ENCODE results near the gene TNK2.

Gene TNK2

GRCh38 chr3:195853036-195853435, 55.3 kb downstream of the TNK2 start:
- no peaks in the 10 kb centered on the region for H3K9me3 Mint-ChIP-seq
- no peak overlapping the region for H3K27ac Mint-ChIP-seq
- no peaks in the 10 kb centered on the region for H3K36me3 Mint-ChIP-seq (ENCODE audit: low read depth)
- no peak for TF ChIP-seq CTCF (IDR thresholded peaks at IDR 0.05)
- no peak for DNase-seq
- H3K4me3 Mint-ChIP-seq, result no peak overlapping the region
- peaks cover 32% of the 10 kb centered on the region for H3K4me1 Mint-ChIP-seq
- peaks cover 11% of the 10 kb centered on the region for H3K27me3 Mint-ChIP-seq (ENCODE audit: low read depth, poor library complexity)

DNA sequence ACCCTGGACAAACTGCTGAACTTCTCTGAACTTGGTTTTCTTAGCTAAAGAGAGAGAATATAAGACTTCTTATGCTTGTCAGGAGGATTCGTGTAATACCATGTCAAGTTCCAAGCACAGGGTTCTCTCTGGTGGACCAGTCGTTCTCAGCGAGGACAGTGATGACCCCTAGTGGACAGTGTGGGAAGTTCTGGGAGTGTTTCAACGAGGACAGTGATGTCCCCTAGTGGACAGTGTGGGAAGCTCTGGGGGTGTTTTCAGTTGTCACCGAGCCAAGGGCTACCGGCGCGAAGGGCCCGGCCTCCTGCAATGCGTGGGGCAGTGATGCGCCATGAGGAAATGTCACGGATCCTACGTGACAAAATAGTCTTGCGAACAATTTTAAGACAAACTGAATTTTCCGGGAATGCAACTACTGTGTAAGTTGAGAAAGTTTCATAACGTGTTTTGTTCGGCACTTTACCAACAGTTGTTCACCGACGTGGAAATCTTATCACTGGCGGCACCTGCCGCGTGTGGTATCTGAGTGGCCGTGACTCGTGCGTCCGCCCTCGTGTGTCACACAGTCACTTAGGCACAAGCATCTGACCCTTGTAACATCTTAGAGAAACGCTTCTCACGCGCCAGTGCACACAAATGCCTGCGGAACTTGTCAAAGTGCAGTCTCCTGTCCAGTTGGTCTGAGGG, 57.4 kb downstream of the TNK2 start:
- Mint-ChIP-seq H3K4me3 (no peak overlapping the region), H3K27me3 (ENCODE audit: low read depth, poor library complexity) (peaks cover 11% of the 10 kb centered on the region), H3K27ac (no peak overlapping the region), H3K36me3 (ENCODE audit: low read depth) (no peaks in the 10 kb centered on the region), H3K9me3 (no peaks in the 10 kb centered on the region), H3K4me1 (peaks cover 36% of the 10 kb centered on the region)
- TF ChIP-seq CTCF (IDR thresholded peaks at IDR 0.05), result peak; percentile 100
- DNase-seq, result peak; percentile 89

DNA sequence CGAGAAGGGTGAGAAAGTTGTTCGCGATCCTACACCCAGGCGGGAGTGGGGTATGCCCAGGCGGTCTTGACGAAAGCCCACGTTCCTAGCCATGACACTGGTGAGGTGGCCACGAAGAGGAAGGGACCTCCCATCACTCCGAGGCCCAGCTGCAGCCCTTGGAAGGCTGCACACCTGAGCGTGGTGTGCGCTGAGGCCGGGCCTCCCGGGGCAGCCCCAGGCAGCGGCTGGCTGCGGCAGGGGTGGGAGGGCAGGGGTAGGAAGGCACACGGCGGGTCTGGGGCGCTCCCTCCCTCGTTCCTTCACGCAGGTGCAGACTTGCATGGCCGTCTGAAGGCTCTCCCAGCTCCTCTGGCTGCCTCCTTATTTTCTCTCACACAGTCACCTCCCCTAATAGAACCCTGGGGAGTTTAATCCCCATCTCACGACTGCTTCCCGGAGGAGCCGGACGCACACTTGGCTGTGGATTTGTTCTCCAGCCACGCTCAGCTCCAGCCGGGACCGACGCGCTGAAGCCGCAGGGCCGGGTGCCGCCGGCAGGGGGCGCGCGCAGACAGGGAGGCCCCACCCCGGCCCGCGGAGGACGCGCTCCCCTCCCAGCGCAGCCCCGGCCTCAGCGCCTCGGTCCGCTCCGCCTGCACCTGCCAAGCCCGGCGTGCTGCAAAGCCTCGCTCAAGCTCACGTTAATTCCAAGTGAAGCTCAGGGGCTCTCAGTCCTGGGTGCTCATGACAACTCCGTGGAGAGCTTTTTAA, 58.9 kb downstream of the TNK2 start:
- H3K27ac Mint-ChIP-seq, result no peak overlapping the region
- DNase-seq, result no peak

DNA sequence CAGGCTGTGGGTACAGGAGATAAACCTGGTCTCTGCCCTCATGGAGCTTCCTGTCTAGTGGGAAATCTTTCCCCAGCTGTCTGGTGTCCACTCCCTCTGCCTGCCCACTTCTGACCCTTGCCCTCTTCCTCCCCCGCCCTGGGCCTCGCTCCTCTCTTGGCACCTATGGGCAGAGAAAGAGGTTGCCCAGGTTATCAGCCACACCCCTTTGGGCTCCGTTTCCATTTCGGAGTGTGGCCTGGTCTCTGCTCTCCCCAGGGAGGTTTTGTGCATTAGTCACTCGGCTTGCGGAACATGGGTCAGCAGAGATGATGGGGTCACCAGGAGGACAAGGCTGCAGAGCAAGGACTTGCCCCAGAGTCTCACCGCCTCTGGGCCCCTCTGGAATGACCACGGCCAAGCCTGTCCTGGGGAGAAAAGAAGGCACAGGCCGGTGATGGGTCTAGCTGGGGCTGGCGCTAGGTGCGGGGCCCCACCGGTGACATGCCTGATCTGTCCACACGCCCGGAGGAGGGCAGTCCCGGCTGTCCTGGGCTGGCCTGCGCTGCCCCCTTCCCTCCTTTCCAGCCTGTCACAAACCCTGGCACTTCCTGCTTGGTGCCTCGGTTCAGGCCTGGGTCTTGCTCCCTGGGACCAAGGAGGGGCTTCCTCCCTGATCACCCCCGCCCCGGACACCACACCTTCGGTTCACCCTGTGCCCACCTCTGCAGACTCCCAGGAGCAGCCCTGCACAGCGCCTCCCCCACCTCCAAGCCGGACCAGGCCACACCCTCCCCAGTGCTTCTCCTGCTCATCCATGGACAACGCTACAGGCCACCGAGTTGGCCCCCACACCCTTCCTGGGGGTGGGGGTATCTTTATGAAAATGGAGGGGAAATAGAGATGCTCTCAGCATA, 61.0 kb downstream of the TNK2 start:
- no peak overlapping the region for H3K27ac Mint-ChIP-seq
- no peak overlapping the region for H3K4me3 Mint-ChIP-seq
- no peaks in the 10 kb centered on the region for H3K9me3 Mint-ChIP-seq
- DNase-seq, result no peak
- no peak for TF ChIP-seq CTCF (IDR thresholded peaks at IDR 0.05)
- H3K36me3 Mint-ChIP-seq (ENCODE audit: low read depth), result no peaks in the 10 kb centered on the region
- H3K27me3 Mint-ChIP-seq (ENCODE audit: low read depth, poor library complexity), result peaks cover 12% of the 10 kb centered on the region
- H3K4me1 Mint-ChIP-seq, result peaks cover 25% of the 10 kb centered on the region

More for the DNA sequence above, 58.9 kb downstream of the TNK2 start:
- Mint-ChIP-seq H3K4me1 (peaks cover 36% of the 10 kb centered on the region), H3K4me3 (no peak overlapping the region), H3K27me3 (ENCODE audit: low read depth, poor library complexity) (peaks cover 14% of the 10 kb centered on the region), H3K9me3 (no peaks in the 10 kb centered on the region), H3K36me3 (ENCODE audit: low read depth) (no peaks in the 10 kb centered on the region)
- no peak for TF ChIP-seq CTCF (IDR thresholded peaks at IDR 0.05)

DNA sequence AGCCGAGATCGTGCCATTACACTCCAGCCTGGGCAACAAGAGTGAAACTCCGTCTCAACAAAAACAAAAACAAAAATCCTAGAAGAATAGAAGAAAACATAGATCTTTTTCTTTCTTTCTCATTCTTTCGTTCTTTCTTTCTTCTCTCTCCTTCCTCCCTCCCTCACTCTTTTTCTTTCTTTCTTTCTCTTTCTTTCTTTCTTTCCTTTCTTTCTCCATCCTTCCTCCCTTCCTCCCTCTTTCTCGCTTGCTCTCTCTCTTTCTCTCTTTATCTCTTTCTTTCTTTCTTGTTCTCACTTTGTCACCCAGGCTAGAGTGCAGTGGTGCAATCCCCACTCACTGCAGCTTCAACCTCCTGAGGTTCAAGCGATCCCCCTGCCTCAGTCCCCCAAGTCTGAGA, 62.9 kb downstream of the TNK2 start:
- H3K4me3 Mint-ChIP-seq, result no peak overlapping the region
- peak overlapping the region; percentile 38 for H3K27ac Mint-ChIP-seq
- DNase-seq, result no peak
- no peaks in the 10 kb centered on the region for H3K9me3 Mint-ChIP-seq
- peaks cover 12% of the 10 kb centered on the region for H3K4me1 Mint-ChIP-seq
- no peak for TF ChIP-seq CTCF (IDR thresholded peaks at IDR 0.05)
- H3K27me3 Mint-ChIP-seq (ENCODE audit: low read depth, poor library complexity), result peaks cover 4% of the 10 kb centered on the region
- H3K36me3 Mint-ChIP-seq (ENCODE audit: low read depth), result no peaks in the 10 kb centered on the region
